Measurements from ENCODE around the gene ASB18.

DNA sequence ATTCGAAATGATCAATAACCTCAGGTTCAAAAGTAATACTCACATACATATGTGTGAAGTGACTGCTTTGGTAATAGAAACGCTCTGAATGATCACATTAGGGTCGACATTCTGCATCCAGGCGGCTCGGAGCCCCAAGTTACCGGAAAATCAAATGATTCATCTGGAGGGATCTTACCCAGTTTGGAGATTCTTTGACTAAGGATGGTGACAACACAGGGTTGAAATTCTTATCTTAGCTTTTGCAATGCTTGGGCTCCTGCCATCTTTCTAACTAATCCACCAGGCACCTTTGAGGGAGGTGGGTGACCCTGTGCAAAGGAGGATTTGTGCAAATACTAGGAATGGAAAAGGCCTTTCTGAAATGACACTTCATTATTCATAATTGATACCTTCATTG, 106.8 kb downstream of the ASB18 start:
- TF ChIP-seq, protein P1, sequence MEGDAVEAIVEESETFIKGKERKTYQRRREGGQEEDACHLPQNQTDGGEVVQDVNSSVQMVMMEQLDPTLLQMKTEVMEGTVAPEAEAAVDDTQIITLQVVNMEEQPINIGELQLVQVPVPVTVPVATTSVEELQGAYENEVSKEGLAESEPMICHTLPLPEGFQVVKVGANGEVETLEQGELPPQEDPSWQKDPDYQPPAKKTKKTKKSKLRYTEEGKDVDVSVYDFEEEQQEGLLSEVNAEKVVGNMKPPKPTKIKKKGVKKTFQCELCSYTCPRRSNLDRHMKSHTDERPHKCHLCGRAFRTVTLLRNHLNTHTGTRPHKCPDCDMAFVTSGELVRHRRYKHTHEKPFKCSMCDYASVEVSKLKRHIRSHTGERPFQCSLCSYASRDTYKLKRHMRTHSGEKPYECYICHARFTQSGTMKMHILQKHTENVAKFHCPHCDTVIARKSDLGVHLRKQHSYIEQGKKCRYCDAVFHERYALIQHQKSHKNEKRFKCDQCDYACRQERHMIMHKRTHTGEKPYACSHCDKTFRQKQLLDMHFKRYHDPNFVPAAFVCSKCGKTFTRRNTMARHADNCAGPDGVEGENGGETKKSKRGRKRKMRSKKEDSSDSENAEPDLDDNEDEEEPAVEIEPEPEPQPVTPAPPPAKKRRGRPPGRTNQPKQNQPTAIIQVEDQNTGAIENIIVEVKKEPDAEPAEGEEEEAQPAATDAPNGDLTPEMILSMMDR (conservative IDR thresholded peaks at IDR 0.05; ENCODE audit: low read length) = no peak
- no peak for TF ChIP-seq EZH2phosphoT487 (IDR thresholded peaks at IDR 0.05; ENCODE audit: borderline replicate concordance)

Data from Loucy (cell line).